Stomach (tissue), 9 donors: ENCODE data around the gene C1QTNF5. TPM values are rescaled to one million over a fixed set of nuclear protein-coding genes. Genes with fewer than 3 reads are reported as not detected.

Source experiments
- DNase-seq, 2 donors: peaks; one replicate each; pipeline versions ENCODE4 v3.0.0 to v3.0.0-alpha.2; 2013 to 2019
- H3K27ac ChIP-seq, 5 donors: fragments of 200-600 bp in 4 of 5; sonication (generic) in 4 of 5; one replicate each; pipeline ENCODE4 v1.5.1; 2013 to 2019; ENCODE audit warnings: mild to moderate bottlenecking in 1 of 5, moderate library complexity in 1 of 5
- H3K27me3 ChIP-seq, 3 donors: fragments of 200-600 bp; sonication (generic); one replicate each; pipeline ENCODE4 v1.5.1; 2017 to 2019; ENCODE audit warnings: mixed run types in 1 of 3
- H3K36me3 ChIP-seq, 4 donors: fragments of 200-600 bp; sonication (generic); 1 replicate in 3 of 4; 2 replicates in 1 of 4; pipeline ENCODE4 v1.5.1; 2016 to 2019
- H3K4me1 ChIP-seq, 4 donors: fragments of 200-600 bp; sonication (generic); one replicate each; pipeline ENCODE4 v1.5.1; 2016 to 2019
- H3K4me3 ChIP-seq, 4 donors: fragments of 200-600 bp; sonication (generic) in 3 of 4; one replicate each; pipeline ENCODE4 v1.5.1; 2016 to 2019; ENCODE audit warnings: mild to moderate bottlenecking in 1 of 4
- H3K9me3 ChIP-seq, 4 donors: fragments of 200-600 bp; sonication (generic); one replicate each; pipeline ENCODE4 v1.5.1; 2016 to 2019
- EP300 ChIP-seq: sonication (generic); formaldehyde crosslinking; IDR thresholded peaks from one replicate; pipeline ENCODE4 v1.6.1; 2017; ENCODE audit warnings: antibody characterized with exemption
- POLR2A ChIP-seq, 4 donors: fragments of 450-650 bp; IDR thresholded peaks; one replicate each; pipeline ENCODE4 v1.6.1; 2016; ENCODE audit warnings: antibody characterized with exemption in 4 of 4, control low read depth in 2 of 4, mild to moderate bottlenecking in 1 of 4, moderate library complexity in 1 of 4
- POLR2AphosphoS5 ChIP-seq, 3 donors: sonication (generic); formaldehyde crosslinking; IDR thresholded peaks; one replicate each; pipeline ENCODE4 v1.6.1; 2016; ENCODE audit warnings: antibody characterized with exemption in 3 of 3
- WGBS, 5 donors: extraction: QIAGEN DNeasy Blood & Tissue Kit in 3 of 5; methylation state at CpG; one replicate each; pipeline versions ENCODE4 v1.1.5 to v1.1.7; 2013 to 2018; 5-methylcytosine and 5-hydroxymethylcytosine counted together
- intact Hi-C: fragments of 100-400 bp; cut with DNase I; formaldehyde crosslinking; loops from one replicate; pipeline ENCODE4 v1.15.1; 2023; ENCODE audit warnings: low total_unique reads
- polyA plus RNA-seq, 3 donors: library from polyadenylated mRNA; stranded (reverse); fragments of 200-250 nt; gene quantifications; one replicate each; pipeline ENCODE4 v1.2.3, GENCODE V29; 2013
- total RNA-seq, 5 donors: library from RNA; depleted of rRNA; stranded (reverse); fragments of >200 nt; gene quantifications; one replicate each; pipeline versions ENCODE4 v1.1.0 to v1.2.3, GENCODE V29; 2014 to 2016
- TF ChIP-seq, protein P1 (sequence below), 7 experiments: fragments of 450-650 bp in 4 of 7; fragments of 200-600 bp in 3 of 7; sonication (generic) in 3 of 7; IDR thresholded peaks; one replicate each; pipeline ENCODE4 v1.5.1; 2016 to 2019; ENCODE audit warnings: antibody characterized with exemption in 7 of 7, control low read depth in 2 of 7, mild to moderate bottlenecking in 1 of 7
- donor health status: healthy with polysubstance abuse.
- donor health status: Bipolar disorder and iron deficiency.
- donor health status: healthy.

Gene C1QTNF5
- total and polyA plus RNA-seq, 8 donors, result 11.4 to 169 (median 19.0) TPM

DNA sequence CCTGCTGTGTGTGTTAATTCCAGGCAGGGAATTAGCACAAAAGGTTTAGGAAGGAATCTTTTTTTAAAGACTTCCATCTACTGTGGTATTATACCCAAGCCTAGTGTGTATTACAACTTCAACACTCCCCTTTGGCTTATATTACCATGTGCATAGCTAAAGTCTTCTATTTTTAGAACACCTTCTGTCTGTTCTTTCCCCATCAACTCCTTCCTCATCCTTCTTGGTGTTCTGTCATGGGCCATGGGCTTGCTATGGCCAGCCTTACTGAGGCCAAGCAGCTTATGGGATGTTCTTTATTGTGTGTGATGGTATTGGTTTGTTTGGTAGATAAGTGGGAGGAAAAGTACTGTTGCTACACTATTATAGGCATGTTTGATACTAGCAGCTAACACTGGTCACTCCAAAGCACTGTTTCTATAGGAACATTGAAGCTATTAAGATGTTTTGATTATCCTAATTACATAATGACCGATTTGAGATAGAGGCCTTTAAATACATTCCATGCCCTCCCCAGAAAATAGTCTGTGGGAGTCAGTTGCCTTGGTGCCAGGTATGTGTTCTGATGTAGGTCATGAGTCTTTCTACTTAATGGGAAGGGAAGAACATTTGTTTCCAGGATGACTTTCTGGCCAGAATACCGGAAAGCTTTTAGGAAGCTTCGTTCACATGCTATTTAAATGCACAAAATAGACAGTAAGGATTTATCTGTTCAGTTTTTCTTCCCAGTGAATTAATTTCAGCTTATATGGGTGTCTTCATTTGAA lies 40.3 kb downstream of the C1QTNF5 start:
- Histone ChIP-seq H3K4me1 (peaks cover 0 to 32% (median 18%) of the 10 kb centered on the region in 4 donors), H3K27ac (peak overlapping the region in 3 of 5 donors; percentile 20 to 72 (median 35)), H3K9me3 (no peaks in the 10 kb centered on the region), H3K27me3 (no peaks in the 10 kb centered on the region), H3K4me3 (no peak overlapping the region), H3K36me3 (peaks cover 43 to 95% (median 84%) of the 10 kb centered on the region in 4 donors)
- TF ChIP-seq, protein P1, sequence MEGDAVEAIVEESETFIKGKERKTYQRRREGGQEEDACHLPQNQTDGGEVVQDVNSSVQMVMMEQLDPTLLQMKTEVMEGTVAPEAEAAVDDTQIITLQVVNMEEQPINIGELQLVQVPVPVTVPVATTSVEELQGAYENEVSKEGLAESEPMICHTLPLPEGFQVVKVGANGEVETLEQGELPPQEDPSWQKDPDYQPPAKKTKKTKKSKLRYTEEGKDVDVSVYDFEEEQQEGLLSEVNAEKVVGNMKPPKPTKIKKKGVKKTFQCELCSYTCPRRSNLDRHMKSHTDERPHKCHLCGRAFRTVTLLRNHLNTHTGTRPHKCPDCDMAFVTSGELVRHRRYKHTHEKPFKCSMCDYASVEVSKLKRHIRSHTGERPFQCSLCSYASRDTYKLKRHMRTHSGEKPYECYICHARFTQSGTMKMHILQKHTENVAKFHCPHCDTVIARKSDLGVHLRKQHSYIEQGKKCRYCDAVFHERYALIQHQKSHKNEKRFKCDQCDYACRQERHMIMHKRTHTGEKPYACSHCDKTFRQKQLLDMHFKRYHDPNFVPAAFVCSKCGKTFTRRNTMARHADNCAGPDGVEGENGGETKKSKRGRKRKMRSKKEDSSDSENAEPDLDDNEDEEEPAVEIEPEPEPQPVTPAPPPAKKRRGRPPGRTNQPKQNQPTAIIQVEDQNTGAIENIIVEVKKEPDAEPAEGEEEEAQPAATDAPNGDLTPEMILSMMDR (IDR thresholded peaks at IDR 0.05), result no peak
- TF ChIP-seq POLR2A (IDR thresholded peaks at IDR 0.05) (no peak), POLR2AphosphoS5 (IDR thresholded peaks at IDR 0.05) (peak in 1 of 3 donors; percentile 58)
- no peak for DNase-seq
- intact Hi-C loops, result no loop called here
- 76 to 89% (median 82%) methylated on average over 3 of the region's 3 CpGs for WGBS, 5 donors

DNA sequence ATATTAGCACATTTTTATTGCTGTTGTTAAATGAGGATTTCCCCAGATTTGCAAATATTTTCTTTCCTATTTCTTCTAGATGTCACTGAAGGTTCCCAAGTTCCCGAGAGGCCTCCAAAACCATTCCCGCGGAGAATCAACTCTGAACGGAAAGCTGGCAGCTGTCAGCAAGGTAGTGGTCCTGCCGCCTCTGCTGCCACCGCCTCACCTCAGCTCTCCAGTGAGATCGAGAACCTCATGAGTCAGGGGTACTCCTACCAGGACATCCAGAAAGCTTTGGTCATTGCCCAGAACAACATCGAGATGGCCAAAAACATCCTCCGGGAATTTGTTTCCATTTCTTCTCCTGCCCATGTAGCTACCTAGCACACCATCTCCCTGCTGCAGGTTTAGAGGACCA lies 41.3 kb downstream of the C1QTNF5 start:
- DNase-seq, result no peak
- Histone ChIP-seq H3K4me1 (peaks cover 0 to 32% (median 18%) of the 10 kb centered on the region in 4 donors), H3K36me3 (peaks cover 43 to 90% (median 77%) of the 10 kb centered on the region in 4 donors), H3K9me3 (no peaks in the 10 kb centered on the region), H3K4me3 (no peak overlapping the region), H3K27me3 (no peaks in the 10 kb centered on the region), H3K27ac (peak overlapping the region in 3 of 5 donors; percentile 20 to 72 (median 35))
- intact Hi-C loops, result no loop called here
- TF ChIP-seq POLR2A (IDR thresholded peaks at IDR 0.05) (no peak), EP300 (no peak), POLR2AphosphoS5 (IDR thresholded peaks at IDR 0.05) (no peak)
- TF ChIP-seq, protein P1 (IDR thresholded peaks at IDR 0.05), result no peak
- 96 to 98% (median 97%) methylated on average over 9 of the region's 9 CpGs for WGBS, 5 donors

DNA sequence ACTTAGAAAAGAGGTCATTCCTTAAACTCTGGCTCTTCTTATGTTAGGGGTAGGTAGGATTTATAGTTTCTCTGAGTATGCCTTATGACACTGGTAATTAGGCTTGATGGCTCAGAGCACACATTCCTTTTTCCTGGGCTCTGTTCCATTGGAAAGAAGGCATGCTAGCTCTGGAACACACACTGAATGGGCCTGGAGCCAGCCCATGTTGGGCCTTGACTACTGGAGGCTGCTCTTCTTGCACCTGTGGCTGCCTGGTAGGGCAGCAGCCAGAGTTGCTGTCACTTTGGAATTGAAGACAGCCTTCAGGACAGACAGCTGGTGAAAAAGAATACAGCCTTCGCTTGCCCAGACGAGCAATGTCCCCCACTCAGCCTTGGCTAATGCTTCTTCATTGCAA lies 42.0 kb downstream of the C1QTNF5 start:
- Histone ChIP-seq H3K4me3 (no peak overlapping the region), H3K36me3 (peaks cover 38 to 90% (median 76%) of the 10 kb centered on the region in 4 donors), H3K4me1 (peaks cover 0 to 32% (median 18%) of the 10 kb centered on the region in 4 donors), H3K27ac (peak overlapping the region in 2 of 5 donors; percentile 14 to 72), H3K9me3 (no peaks in the 10 kb centered on the region), H3K27me3 (no peaks in the 10 kb centered on the region)
- DNase-seq, result peak in 1 of 2 donors; percentile 56
- intact Hi-C loops, result no loop called here
- 68 to 96% (median 86%) methylated on average over 2 of the region's 2 CpGs for WGBS, 5 donors
- TF ChIP-seq, protein P1 (IDR thresholded peaks at IDR 0.05), result no peak
- TF ChIP-seq POLR2AphosphoS5 (IDR thresholded peaks at IDR 0.05), result peak in 2 of 3 donors; percentile 8 to 39

DNA sequence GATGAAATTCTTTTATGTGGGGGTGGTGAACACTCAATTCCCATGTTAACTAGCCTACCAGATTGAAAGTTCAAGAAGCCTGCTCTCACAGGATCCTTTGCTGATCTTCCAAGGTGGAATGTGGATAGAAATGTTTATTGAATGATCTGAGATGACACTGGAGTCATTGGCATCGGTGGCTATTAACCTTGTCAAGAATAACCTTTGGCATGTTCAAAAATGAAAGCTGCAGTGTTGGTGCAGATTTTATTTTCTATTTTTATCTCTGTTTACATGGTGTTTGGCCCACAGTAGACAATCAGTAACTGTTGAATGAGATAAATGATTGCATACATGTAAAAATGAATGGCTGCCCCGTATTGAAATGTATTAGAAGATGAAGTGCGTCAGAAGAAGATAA lies 42.7 kb downstream of the C1QTNF5 start:
- WGBS, 5 donors, result 48 to 70% (median 58%) methylated on average over 3 of the region's 3 CpGs
- Histone ChIP-seq H3K36me3 (peaks cover 38 to 85% (median 75%) of the 10 kb centered on the region in 4 donors), H3K4me3 (no peak overlapping the region), H3K9me3 (no peaks in the 10 kb centered on the region), H3K27ac (peak overlapping the region in 2 of 5 donors; percentile 14 to 72), H3K27me3 (no peaks in the 10 kb centered on the region), H3K4me1 (peaks cover 0 to 32% (median 18%) of the 10 kb centered on the region in 4 donors)
- TF ChIP-seq, protein P1 (IDR thresholded peaks at IDR 0.05), result no peak
- TF ChIP-seq POLR2AphosphoS5 (IDR thresholded peaks at IDR 0.05) (no peak), EP300 (no peak), POLR2A (IDR thresholded peaks at IDR 0.05) (no peak)
- intact Hi-C loops, result no loop called here
- no peak for DNase-seq
